Measurements from ENCODE around the gene KDM4B. TPM values are rescaled to one million over a fixed set of nuclear protein-coding genes. Genes with fewer than 3 reads are reported as not detected.

The KDM4B gene
- polyA plus RNA-seq, 1 donor from 2014 or later: 78.2 TPM

GRCh38 chr19:5097331-5097930 lies 128.5 kb downstream of the KDM4B start:
- no peaks in the 10 kb centered on the region for H3K27me3 Mint-ChIP-seq
- no peak overlapping the region for H3K27ac Mint-ChIP-seq
- peak overlapping the region in 1 of 4 donors; percentile 30 for H3K4me3 Mint-ChIP-seq
- H3K9me3 Mint-ChIP-seq: peaks cover 5 to 17% (median 8%) of the 10 kb centered on the region in 3 donors
- peaks cover 0 to 1% (median 0%) of the 10 kb centered on the region in 3 donors for H3K4me1 Mint-ChIP-seq
- peaks cover 9% of the 10 kb centered on the region for H3K36me3 Mint-ChIP-seq

- Mint-ChIP-seq H3K27me3 (no peaks in the 10 kb centered on the region), H3K4me1 (peaks cover 0 to 1% (median 0%) of the 10 kb centered on the region in 3 donors), H3K4me3 (no peak overlapping the region), H3K27ac (no peak overlapping the region), H3K9me3 (peaks cover 5 to 17% (median 8%) of the 10 kb centered on the region in 3 donors), H3K36me3 (peaks cover 9% of the 10 kb centered on the region)
Measured at GRCh38 chr19:5097959-5098623, 129.2 kb downstream of the KDM4B start.

GRCh38 chr19:5098646-5099045 lies 129.7 kb downstream of the KDM4B start:
- H3K36me3 Mint-ChIP-seq: peaks cover 9% of the 10 kb centered on the region
- H3K27ac Mint-ChIP-seq: peak overlapping the region in 1 of 3 donors; percentile 63
- H3K27me3 Mint-ChIP-seq: no peaks in the 10 kb centered on the region
- H3K9me3 Mint-ChIP-seq: peaks cover 5 to 17% (median 8%) of the 10 kb centered on the region in 3 donors
- no peak overlapping the region for H3K4me3 Mint-ChIP-seq
- peaks cover 0 to 1% (median 0%) of the 10 kb centered on the region in 3 donors for H3K4me1 Mint-ChIP-seq

GRCh38 chr19:5099701-5100221 lies 130.8 kb downstream of the KDM4B start:
- no peak overlapping the region for H3K4me3 Mint-ChIP-seq
- peaks cover 0 to 1% (median 0%) of the 10 kb centered on the region in 3 donors for H3K4me1 Mint-ChIP-seq
- H3K27ac Mint-ChIP-seq: no peak overlapping the region
- H3K9me3 Mint-ChIP-seq: peaks cover 5 to 17% (median 8%) of the 10 kb centered on the region in 3 donors
- no peaks in the 10 kb centered on the region for H3K27me3 Mint-ChIP-seq
- peaks cover 9% of the 10 kb centered on the region for H3K36me3 Mint-ChIP-seq

- Mint-ChIP-seq H3K9me3 (peaks cover 5 to 17% (median 8%) of the 10 kb centered on the region in 3 donors), H3K4me1 (peaks cover 0 to 2% (median 1%) of the 10 kb centered on the region in 3 donors), H3K4me3 (no peak overlapping the region), H3K27me3 (no peaks in the 10 kb centered on the region), H3K27ac (no peak overlapping the region), H3K36me3 (peaks cover 8% of the 10 kb centered on the region)
Measured at GRCh38 chr19:5101871-5102270, 133.0 kb downstream of the KDM4B start.

GRCh38 chr19:5102520-5102919 lies 133.6 kb downstream of the KDM4B start:
- Mint-ChIP-seq H3K4me1 (peaks cover 0 to 2% (median 1%) of the 10 kb centered on the region in 3 donors), H3K9me3 (peaks cover 5 to 17% (median 8%) of the 10 kb centered on the region in 3 donors)

GRCh38 chr19:5103061-5103701 lies 134.3 kb downstream of the KDM4B start:
- no peak overlapping the region for H3K4me3 Mint-ChIP-seq

More at GRCh38 chr19:5102520-5102919, 133.6 kb downstream of the KDM4B start:
- H3K27ac Mint-ChIP-seq: no peak overlapping the region
- no peaks in the 10 kb centered on the region for H3K27me3 Mint-ChIP-seq
- H3K36me3 Mint-ChIP-seq: peaks cover 8% of the 10 kb centered on the region
- H3K4me3 Mint-ChIP-seq: no peak overlapping the region

GRCh38 chr19:5103812-5104410 lies 135.0 kb downstream of the KDM4B start:
- peaks cover 4 to 14% (median 6%) of the 10 kb centered on the region in 3 donors for H3K9me3 Mint-ChIP-seq
- H3K4me3 Mint-ChIP-seq: no peak overlapping the region
- H3K27me3 Mint-ChIP-seq: no peaks in the 10 kb centered on the region
- H3K4me1 Mint-ChIP-seq: peaks cover 0 to 2% (median 1%) of the 10 kb centered on the region in 3 donors
- H3K27ac Mint-ChIP-seq: no peak overlapping the region
- peaks cover 8% of the 10 kb centered on the region for H3K36me3 Mint-ChIP-seq

More at GRCh38 chr19:5103061-5103701, 134.3 kb downstream of the KDM4B start:
- peaks cover 0 to 2% (median 1%) of the 10 kb centered on the region in 3 donors for H3K4me1 Mint-ChIP-seq
- H3K27me3 Mint-ChIP-seq: no peaks in the 10 kb centered on the region
- peaks cover 8% of the 10 kb centered on the region for H3K36me3 Mint-ChIP-seq
- H3K9me3 Mint-ChIP-seq: peaks cover 5 to 17% (median 8%) of the 10 kb centered on the region in 3 donors
- H3K27ac Mint-ChIP-seq: no peak overlapping the region

- Mint-ChIP-seq H3K4me3 (no peak overlapping the region), H3K36me3 (peaks cover 8% of the 10 kb centered on the region), H3K27ac (no peak overlapping the region), H3K9me3 (peaks cover 3 to 9% (median 4%) of the 10 kb centered on the region in 3 donors), H3K4me1 (peaks cover 0 to 2% (median 1%) of the 10 kb centered on the region in 3 donors), H3K27me3 (no peaks in the 10 kb centered on the region)
Measured at GRCh38 chr19:5104871-5105351, 136.0 kb downstream of the KDM4B start.

- Mint-ChIP-seq H3K27me3 (no peaks in the 10 kb centered on the region), H3K9me3 (no peaks in the 10 kb centered on the region)
Measured at GRCh38 chr19:5106191-5106726, 137.3 kb downstream of the KDM4B start.

GRCh38 chr19:5106971-5107370 lies 138.1 kb downstream of the KDM4B start:
- peaks cover 0 to 2% (median 0%) of the 10 kb centered on the region in 3 donors for H3K4me1 Mint-ChIP-seq
- no peak overlapping the region for H3K27ac Mint-ChIP-seq
- no peaks in the 10 kb centered on the region for H3K27me3 Mint-ChIP-seq
- peaks cover 2% of the 10 kb centered on the region for H3K36me3 Mint-ChIP-seq
- H3K9me3 Mint-ChIP-seq: no peaks in the 10 kb centered on the region
- H3K4me3 Mint-ChIP-seq: no peak overlapping the region

More at GRCh38 chr19:5106191-5106726, 137.3 kb downstream of the KDM4B start:
- H3K27ac Mint-ChIP-seq: no peak overlapping the region
- no peak overlapping the region for H3K4me3 Mint-ChIP-seq
- no peaks in the 10 kb centered on the region for H3K36me3 Mint-ChIP-seq
- H3K4me1 Mint-ChIP-seq: peaks cover 0 to 2% (median 0%) of the 10 kb centered on the region in 3 donors

- H3K27me3 Mint-ChIP-seq: no peaks in the 10 kb centered on the region
- H3K36me3 Mint-ChIP-seq: peaks cover 2% of the 10 kb centered on the region
- H3K27ac Mint-ChIP-seq: no peak overlapping the region
- no peaks in the 10 kb centered on the region for H3K9me3 Mint-ChIP-seq
- no peak overlapping the region for H3K4me3 Mint-ChIP-seq
- H3K4me1 Mint-ChIP-seq: peaks cover 0 to 2% (median 0%) of the 10 kb centered on the region in 3 donors
Measured at GRCh38 chr19:5107432-5108122, 138.7 kb downstream of the KDM4B start.

GRCh38 chr19:5108123-5108596 lies 139.2 kb downstream of the KDM4B start:
- Mint-ChIP-seq H3K27me3 (no peaks in the 10 kb centered on the region), H3K4me1 (peaks cover 0 to 2% (median 0%) of the 10 kb centered on the region in 3 donors), H3K4me3 (no peak overlapping the region), H3K36me3 (peaks cover 2% of the 10 kb centered on the region), H3K27ac (no peak overlapping the region), H3K9me3 (no peaks in the 10 kb centered on the region)

- no peaks in the 10 kb centered on the region for H3K9me3 Mint-ChIP-seq
- H3K4me3 Mint-ChIP-seq: no peak overlapping the region
- H3K36me3 Mint-ChIP-seq: peaks cover 2% of the 10 kb centered on the region
- no peaks in the 10 kb centered on the region for H3K27me3 Mint-ChIP-seq
- no peak overlapping the region for H3K27ac Mint-ChIP-seq
- peaks cover 0 to 2% (median 0%) of the 10 kb centered on the region in 3 donors for H3K4me1 Mint-ChIP-seq
Measured at GRCh38 chr19:5108866-5109265, 140.0 kb downstream of the KDM4B start.

Measured in IgD-negative memory B cell (primary cell).